ENCODE results near the gene OR6C76.

DNA sequence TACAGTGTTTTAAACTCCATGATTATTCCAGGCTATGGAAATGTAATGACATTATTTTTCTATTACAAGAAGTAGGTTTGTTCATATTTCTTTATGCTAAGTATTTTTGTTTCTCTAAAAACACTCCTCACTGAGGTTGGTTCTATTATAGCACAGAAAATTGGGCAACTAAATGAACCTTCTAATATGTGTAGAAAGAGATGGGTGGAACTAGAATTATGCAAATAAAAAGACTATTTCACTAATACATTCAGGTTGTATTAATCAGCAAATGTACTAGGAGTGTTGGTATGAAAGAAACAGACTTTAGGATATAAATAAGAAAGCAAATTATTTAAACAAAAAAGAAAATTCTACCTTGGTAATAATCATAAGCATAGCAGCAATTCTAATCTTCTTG, 22.8 kb downstream of the OR6C76 start:
- TF ChIP-seq YY1 (IDR thresholded peaks at IDR 0.05; ENCODE audit: insufficient read depth, insufficient read length), result no peak
- no peak for TF ChIP-seq ZNF274 (IDR thresholded peaks at IDR 0.05; ENCODE audit: low read depth, low read length)

All from NT2/D1 (cell line).